ENCODE data around the gene BTF3. TPM values are rescaled to one million over a fixed set of nuclear protein-coding genes. Genes with fewer than 3 reads are reported as not detected.
A peak's percentile ranks its signal among the peaks of the same experiment; 100 is the strongest.
"Not testable (repeated sequence)": the region's sequence is repeated elsewhere in the genome, so short reads cannot be mapped to it uniquely, and the experiment has no call there.

The BTF3 gene
- polyA plus RNA-seq (2012; ENCODE audit: missing spikeins): 1,189 TPM

GRCh38 chr5:73498057-73498992 lies at the start of gene BTF3:
TSS of gene BTF3 (plus strand) at chr5:73498442. CDS start at chr5:73498668, 226 bp downstream.
- DNase-seq (ENCODE audit: insufficient read length): peak; percentile 77
- TF ChIP-seq POLR2AphosphoS5 (IDR thresholded peaks at IDR 0.05; ENCODE audit: low read depth, low read length) (peak; percentile 93), POLR2A (IDR thresholded peaks at IDR 0.05; ENCODE audit: low read depth, low read length) (peak; percentile 96), TAF1 (IDR thresholded peaks at IDR 0.05; ENCODE audit: borderline replicate concordance, low read depth, low read length) (peak; percentile 84; the same call in 1 of the 2 replicates)
- FAIRE-seq: peak; percentile 95

- DNase-seq (ENCODE audit: insufficient read length) (no peak), FAIRE-seq (no peak)
- TF ChIP-seq TAF1 (IDR thresholded peaks at IDR 0.05; ENCODE audit: borderline replicate concordance, low read depth, low read length) (no peak), POLR2AphosphoS5 (IDR thresholded peaks at IDR 0.05; ENCODE audit: low read depth, low read length) (no peak), POLR2A (IDR thresholded peaks at IDR 0.05; ENCODE audit: low read depth, low read length) (no peak)
Measured at GRCh38 chr5:73448463-73449136, 49.6 kb upstream of the BTF3 start, which contains the start of gene FOXD1. TSS of gene FOXD1 (minus strand) at chr5:73448777. CDS start at chr5:73448362, 415 bp downstream.

GRCh38 chr5:73450137-73450536 lies 48.1 kb upstream of the BTF3 start:
- TF ChIP-seq POLR2A (IDR thresholded peaks at IDR 0.05; ENCODE audit: low read depth, low read length) (no peak), TAF1 (IDR thresholded peaks at IDR 0.05; ENCODE audit: borderline replicate concordance, low read depth, low read length) (no peak), POLR2AphosphoS5 (IDR thresholded peaks at IDR 0.05; ENCODE audit: low read depth, low read length) (no peak)
- FAIRE-seq (no peak), DNase-seq (ENCODE audit: insufficient read length) (no peak)

- DNase-seq (ENCODE audit: insufficient read length) (no peak), FAIRE-seq (peak; percentile 27)
- no peak for TF ChIP-seq POLR2A (IDR thresholded peaks at IDR 0.05; ENCODE audit: low read depth, low read length)
- TF ChIP-seq TAF1 (IDR thresholded peaks at IDR 0.05; ENCODE audit: borderline replicate concordance, low read depth, low read length): no peak
- TF ChIP-seq POLR2AphosphoS5 (IDR thresholded peaks at IDR 0.05; ENCODE audit: low read depth, low read length): no peak
Measured at GRCh38 chr5:73450672-73451223, 47.5 kb upstream of the BTF3 start.

GRCh38 chr5:73451224-73452130 lies 46.8 kb upstream of the BTF3 start:
- no peak for DNase-seq (ENCODE audit: insufficient read length)
- no peak for TF ChIP-seq POLR2AphosphoS5 (IDR thresholded peaks at IDR 0.05; ENCODE audit: low read depth, low read length)
- TF ChIP-seq TAF1 (IDR thresholded peaks at IDR 0.05; ENCODE audit: borderline replicate concordance, low read depth, low read length): no peak
- no peak for TF ChIP-seq POLR2A (IDR thresholded peaks at IDR 0.05; ENCODE audit: low read depth, low read length)
- FAIRE-seq: no peak

- TF ChIP-seq POLR2AphosphoS5 (IDR thresholded peaks at IDR 0.05; ENCODE audit: low read depth, low read length): no peak
- TF ChIP-seq POLR2A (IDR thresholded peaks at IDR 0.05; ENCODE audit: low read depth, low read length): no peak
- TF ChIP-seq TAF1 (IDR thresholded peaks at IDR 0.05; ENCODE audit: borderline replicate concordance, low read depth, low read length): no peak
- DNase-seq (ENCODE audit: insufficient read length) (no peak), FAIRE-seq (no peak)
Measured at GRCh38 chr5:73452215-73452614, 46.0 kb upstream of the BTF3 start.

GRCh38 chr5:73454379-73455036 lies 43.7 kb upstream of the BTF3 start:
- TF ChIP-seq POLR2AphosphoS5 (IDR thresholded peaks at IDR 0.05; ENCODE audit: low read depth, low read length): no peak
- TF ChIP-seq TAF1 (IDR thresholded peaks at IDR 0.05; ENCODE audit: borderline replicate concordance, low read depth, low read length): no peak
- TF ChIP-seq POLR2A (IDR thresholded peaks at IDR 0.05; ENCODE audit: low read depth, low read length): no peak
- FAIRE-seq (peak; percentile 5), DNase-seq (ENCODE audit: insufficient read length) (no peak)

GRCh38 chr5:73456462-73456861 lies 41.8 kb upstream of the BTF3 start:
- not testable (repeated sequence) for FAIRE-seq

GRCh38 chr5:73459366-73459765 lies 38.9 kb upstream of the BTF3 start:
- no peak for DNase-seq (ENCODE audit: insufficient read length)
- TF ChIP-seq TAF1 (IDR thresholded peaks at IDR 0.05; ENCODE audit: borderline replicate concordance, low read depth, low read length) (no peak), POLR2A (IDR thresholded peaks at IDR 0.05; ENCODE audit: low read depth, low read length) (no peak), POLR2AphosphoS5 (IDR thresholded peaks at IDR 0.05; ENCODE audit: low read depth, low read length) (no peak)
- no peak for FAIRE-seq

More at GRCh38 chr5:73456462-73456861, 41.8 kb upstream of the BTF3 start:
- DNase-seq (ENCODE audit: insufficient read length): not testable (repeated sequence)

- TF ChIP-seq POLR2AphosphoS5 (IDR thresholded peaks at IDR 0.05; ENCODE audit: low read depth, low read length) (no peak), POLR2A (IDR thresholded peaks at IDR 0.05; ENCODE audit: low read depth, low read length) (no peak), TAF1 (IDR thresholded peaks at IDR 0.05; ENCODE audit: borderline replicate concordance, low read depth, low read length) (no peak)
- DNase-seq (ENCODE audit: insufficient read length) (no peak), FAIRE-seq (no peak)
Measured at GRCh38 chr5:73460133-73460532, 38.1 kb upstream of the BTF3 start.
